Measurements from ENCODE around the gene FOXO3. TPM values are rescaled to one million over a fixed set of nuclear protein-coding genes. Genes with fewer than 3 reads are reported as not detected.

The FOXO3 gene
- total RNA-seq, 4 donors from 2014 or later = 52.3 to 71.2 (median 61.3) TPM

GRCh38 chr6:108698593-108699289 lies 138.0 kb downstream of the FOXO3 start:
- H3K4me3 ChIP-seq = no peak overlapping the region
- no peaks in the 10 kb centered on the region for H3K4me1 ChIP-seq
- no peaks in the 10 kb centered on the region for H3K27me3 ChIP-seq
- peaks cover 0 to 9% of the 10 kb centered on the region in 2 donors for H3K9me3 ChIP-seq
- intact Hi-C loops (cut with DNase I; ENCODE audit: low total_unique reads) = no loop called here
- no peak for DNase-seq
- H3K27ac ChIP-seq = peak overlapping the region; percentile 5 to 57
- TF ChIP-seq POLR2A (IDR thresholded peaks at IDR 0.05) = no peak
- TF ChIP-seq CTCF (IDR thresholded peaks at IDR 0.05) = no peak
- H3K36me3 ChIP-seq = no peaks in the 10 kb centered on the region

- Histone ChIP-seq H3K4me1 (no peaks in the 10 kb centered on the region), H3K9me3 (peaks cover 0 to 9% of the 10 kb centered on the region in 2 donors), H3K27me3 (no peaks in the 10 kb centered on the region), H3K4me3 (no peak overlapping the region), H3K36me3 (no peaks in the 10 kb centered on the region), H3K27ac (peak overlapping the region; percentile 5 to 57)
- peak; percentile 38 to 44 for DNase-seq
- TF ChIP-seq CTCF (IDR thresholded peaks at IDR 0.05) (no peak), POLR2A (IDR thresholded peaks at IDR 0.05) (no peak)
- intact Hi-C loops (cut with DNase I; ENCODE audit: low total_unique reads) = no loop called here
These were observed 138.7 kb downstream of the FOXO3 start for GRCh38 chr6:108699290-108700041.

GRCh38 chr6:108702106-108702851 lies 141.6 kb downstream of the FOXO3 start:
- no peak for TF ChIP-seq POLR2A (IDR thresholded peaks at IDR 0.05)
- no peak for TF ChIP-seq CTCF (IDR thresholded peaks at IDR 0.05)
- H3K27me3 ChIP-seq = no peaks in the 10 kb centered on the region
- H3K36me3 ChIP-seq = no peaks in the 10 kb centered on the region
- H3K4me3 ChIP-seq = no peak overlapping the region
- intact Hi-C loops (cut with DNase I; ENCODE audit: low total_unique reads) = no loop called here
- no peak for DNase-seq
- peaks cover 0 to 9% of the 10 kb centered on the region in 2 donors for H3K9me3 ChIP-seq
- H3K4me1 ChIP-seq = no peaks in the 10 kb centered on the region
- no peak overlapping the region for H3K27ac ChIP-seq

- H3K27ac ChIP-seq = no peak overlapping the region
These were observed 145.9 kb downstream of the FOXO3 start for GRCh38 chr6:108706649-108707048.

More at GRCh38 chr6:108706649-108707048, 145.9 kb downstream of the FOXO3 start:
- Histone ChIP-seq H3K27me3 (no peaks in the 10 kb centered on the region), H3K4me3 (no peak overlapping the region), H3K36me3 (no peaks in the 10 kb centered on the region), H3K9me3 (peaks cover 0 to 9% of the 10 kb centered on the region in 2 donors), H3K4me1 (peaks cover 0 to 7% of the 10 kb centered on the region in 2 donors)
- DNase-seq = no peak
- intact Hi-C loops (cut with DNase I; ENCODE audit: low total_unique reads) = no loop called here
- TF ChIP-seq POLR2A (IDR thresholded peaks at IDR 0.05) (no peak), CTCF (IDR thresholded peaks at IDR 0.05) (no peak)

Measured in uterus (tissue), 4 donors.